Naive thymus-derived CD4-positive, alpha-beta T cell (primary cell): ENCODE results near the gene UPK3BL2. TPM values are rescaled to one million over a fixed set of nuclear protein-coding genes. Genes with fewer than 3 reads are reported as not detected.
"Not testable (repeated sequence)": the region's sequence is repeated elsewhere in the genome, so short reads cannot be mapped to it uniquely, and the experiment has no call there.

Experiments
- ATAC-seq: fragments of 150-1000 bp; cut with Tn5 transposase; 2 replicates; pipeline ENCODE4 v1.10.0; 2021; ENCODE audit warnings: mild to moderate bottlenecking, moderate library complexity
- CTCF ChIA-PET: fragments of 350-600 bp; sonication (Branson Sonifier 250); formaldehyde crosslinking; loops from one replicate; lab custom pipeline; 2021; ENCODE audit warnings: antibody characterized with exemption; lab: Charles Lee
- POLR2A ChIA-PET: fragments of 350-600 bp; sonication (Branson Sonifier 250); formaldehyde crosslinking; loops from one replicate; lab custom pipeline; 2021; ENCODE audit warnings: antibody characterized with exemption, inconsistent platforms; lab: Charles Lee
- DNase-seq, 9 donors: peaks; one replicate each; pipeline versions ENCODE4 v3.0.0 to v3.0.0-alpha.2; 2020 to 2022; ENCODE audit warnings: mixed read lengths in 1 of 9
- H3K27ac ChIP-seq: one replicate; pipeline ENCODE4 v1.7.0; 2013; ENCODE audit warnings: mild to moderate bottlenecking, low read depth, low read length, moderate library complexity
- H3K27me3 ChIP-seq, 2 donors: one replicate each; pipeline ENCODE4 v1.7.0; 2013; ENCODE audit warnings: low read length in 2 of 2, mild to moderate bottlenecking in 2 of 2, moderate library complexity in 2 of 2; ENCODE audit not compliant: control insufficient read depth in 2 of 2, insufficient read depth in 2 of 2
- H3K36me3 ChIP-seq, 3 experiments: 1 replicate in 2 of 3; 2 replicates in 1 of 3; pipeline ENCODE4 v1.7.0; 2013; ENCODE audit warnings: low read length in 3 of 3, mild to moderate bottlenecking in 3 of 3, moderate library complexity in 1 of 3; ENCODE audit not compliant: insufficient read depth in 3 of 3, control insufficient read depth in 2 of 3
- H3K4me1 ChIP-seq, 2 donors: one replicate each; pipeline ENCODE4 v1.7.0; 2013; ENCODE audit warnings: low read length in 2 of 2, mild to moderate bottlenecking in 2 of 2, moderate library complexity in 1 of 2; ENCODE audit not compliant: control insufficient read depth in 2 of 2, insufficient read depth in 2 of 2
- H3K4me3 ChIP-seq: 2 replicates; pipeline ENCODE4 v1.7.0; 2013; ENCODE audit warnings: mild to moderate bottlenecking, low read length
- H3K9me3 ChIP-seq, 3 experiments: 1 replicate in 2 of 3; 2 replicates in 1 of 3; pipeline ENCODE4 v1.7.0; 2013; ENCODE audit warnings: low read length in 3 of 3; ENCODE audit not compliant: control insufficient read depth in 2 of 3
- H3K27ac Mint-ChIP-seq, 9 donors: one replicate each; pipeline ENCODE4 v1.8.0; 2020 to 2022; ENCODE audit warnings: mixed read lengths in 9 of 9, mild to moderate bottlenecking in 8 of 9, moderate library complexity in 5 of 9, inconsistent platforms in 2 of 9
- H3K27me3 Mint-ChIP-seq, 5 donors: one replicate each; pipeline ENCODE4 v1.8.0; 2021 to 2022; ENCODE audit warnings: mixed read lengths in 5 of 5, mild to moderate bottlenecking in 1 of 5
- H3K36me3 Mint-ChIP-seq, 5 donors: one replicate each; pipeline ENCODE4 v1.8.0; 2020 to 2022; ENCODE audit warnings: mixed read lengths in 5 of 5, mild to moderate bottlenecking in 3 of 5, inconsistent platforms in 1 of 5
- H3K4me1 Mint-ChIP-seq, 7 donors: one replicate each; pipeline ENCODE4 v1.8.0; 2020 to 2022; ENCODE audit warnings: mixed read lengths in 7 of 7, mild to moderate bottlenecking in 3 of 7, inconsistent platforms in 1 of 7
- H3K4me3 Mint-ChIP-seq, 10 donors: one replicate each; pipeline ENCODE4 v1.8.0; 2020 to 2022; ENCODE audit warnings: mild to moderate bottlenecking in 10 of 10, mixed read lengths in 10 of 10, moderate library complexity in 6 of 10, inconsistent platforms in 2 of 10
- H3K9me3 Mint-ChIP-seq, 11 donors: one replicate each; pipeline ENCODE4 v1.8.0; 2020 to 2022; ENCODE audit warnings: mixed read lengths in 11 of 11, mild to moderate bottlenecking in 4 of 11, inconsistent platforms in 1 of 11, moderate library complexity in 1 of 11
- intact Hi-C, 2 donors: fragments of 100-400 bp; cut with micrococcal nuclease; formaldehyde crosslinking; loops; one replicate each; pipeline ENCODE4 v1.15.1; 2023
- polyA plus RNA-seq, 2 donors: library from polyadenylated mRNA; unstranded; fragments of 300-500 nt; fragmentation: Illumina TruSeq; gene quantifications; one replicate each; pipeline ENCODE4 v1.2.3, GENCODE V29; 2021
- total RNA-seq, 6 experiments: library from RNA in 5 of 6; stranded (reverse) in 5 of 6; gene quantifications; 1 replicate in 5 of 6; 2 replicates in 1 of 6; pipeline ENCODE4 v1.2.3 and lab custom pipeline; 2021 to 2026

UPK3BL2 gene
- total and polyA plus RNA-seq, 7 experiments from 2014 or later, result 3.4 to 85.3 (median 61.3) TPM

DNA sequence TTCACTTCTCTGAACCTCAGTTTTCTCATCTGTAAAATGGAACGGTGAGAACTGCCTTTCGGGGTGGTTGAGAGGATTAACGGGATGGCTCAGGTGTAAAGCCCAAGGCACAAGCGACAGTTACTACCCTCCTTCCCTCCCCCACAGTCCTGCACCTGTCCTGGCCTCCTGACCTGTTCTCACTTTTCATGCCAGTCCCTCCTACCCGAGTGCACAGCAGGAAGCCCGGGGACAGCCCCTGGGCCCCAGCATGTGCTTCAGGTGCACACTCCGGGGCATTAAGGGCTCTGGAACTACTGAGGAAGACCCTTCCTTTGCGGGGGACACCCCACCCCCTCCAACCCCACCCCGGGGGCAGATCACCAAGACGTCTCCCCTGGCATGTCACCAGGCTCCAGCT lies 26.5 kb downstream of the UPK3BL2 start:
- ATAC-seq, H3K36me3 ChIP-seq, DNase-seq, H3K4me3 ChIP-seq, H3K27me3 Mint-ChIP-seq, H3K27ac Mint-ChIP-seq, H3K4me1 ChIP-seq, H3K4me3 Mint-ChIP-seq, POLR2A ChIA-PET, H3K27me3 ChIP-seq, CTCF ChIA-PET, intact Hi-C loops, H3K27ac ChIP-seq, H3K4me1 Mint-ChIP-seq, H3K36me3 Mint-ChIP-seq, H3K9me3 Mint-ChIP-seq, H3K9me3 ChIP-seq: not testable (repeated sequence)

DNA sequence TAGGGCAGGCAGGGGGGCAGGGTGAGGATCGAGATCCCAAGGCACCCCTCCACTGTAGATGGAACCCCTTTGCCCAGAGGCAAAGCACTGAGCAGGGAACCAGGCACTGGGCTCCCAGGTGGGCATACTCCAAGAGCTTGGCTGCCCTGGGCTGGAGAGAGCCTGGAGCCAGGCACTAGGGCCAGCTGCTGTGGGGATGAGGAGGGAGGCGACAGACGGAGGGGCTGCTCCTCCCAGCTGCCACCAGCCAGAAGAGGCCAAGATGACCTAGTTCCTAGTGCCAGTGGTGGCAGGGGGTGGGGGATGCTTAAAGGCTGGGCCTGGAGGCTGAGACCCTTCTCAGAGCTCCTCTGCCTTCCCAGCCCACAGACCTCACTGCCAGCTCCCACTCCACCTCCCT lies 27.6 kb downstream of the UPK3BL2 start:
- H3K9me3 ChIP-seq, ATAC-seq, H3K9me3 Mint-ChIP-seq, H3K4me3 ChIP-seq, H3K27me3 ChIP-seq, H3K4me3 Mint-ChIP-seq, H3K27ac ChIP-seq, CTCF ChIA-PET, DNase-seq, POLR2A ChIA-PET, H3K36me3 Mint-ChIP-seq, H3K4me1 ChIP-seq, H3K36me3 ChIP-seq, intact Hi-C loops, H3K27ac Mint-ChIP-seq, H3K27me3 Mint-ChIP-seq, H3K4me1 Mint-ChIP-seq: not testable (repeated sequence)

DNA sequence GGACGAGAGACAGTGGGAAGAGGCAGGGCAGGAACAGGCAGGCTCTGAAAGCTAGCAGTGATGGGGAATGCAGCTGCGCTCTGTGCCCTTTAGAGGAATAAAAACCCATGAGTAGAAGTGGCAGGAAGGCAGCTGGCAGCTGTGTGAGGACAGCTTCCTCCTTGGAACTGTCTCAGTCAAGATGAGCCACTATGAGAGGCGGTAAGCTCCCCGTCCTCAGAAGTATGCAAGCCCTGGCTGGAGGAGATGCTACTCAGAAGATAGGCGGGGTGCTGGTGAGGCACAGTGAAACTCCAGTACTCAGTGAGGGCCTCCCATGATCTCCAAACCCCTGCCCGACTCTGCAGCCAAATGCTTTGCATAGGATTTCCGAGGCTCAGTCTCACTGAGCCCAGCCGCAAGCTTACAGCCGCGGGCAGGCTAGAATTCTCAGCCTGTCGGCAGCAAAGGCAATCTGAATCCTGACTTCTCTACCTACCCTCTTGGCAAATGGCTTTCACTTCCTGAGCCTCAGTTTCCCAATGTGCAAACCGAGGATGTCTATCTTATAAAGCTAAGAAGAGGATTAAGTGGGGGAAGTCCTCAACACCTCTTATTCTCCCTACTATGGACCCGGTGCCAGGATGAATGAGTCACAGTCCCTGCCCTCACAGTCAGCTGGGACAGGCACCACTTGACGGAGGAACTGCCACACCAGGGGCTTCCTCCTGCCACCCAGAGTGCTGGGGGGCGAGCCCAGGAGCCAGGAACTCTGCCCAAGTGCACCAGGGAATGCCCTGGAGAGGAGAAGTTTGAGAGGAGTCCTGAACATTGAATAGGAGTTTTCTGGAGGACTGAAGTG lies 28.4 kb downstream of the UPK3BL2 start:
- H3K4me3 ChIP-seq, H3K27me3 Mint-ChIP-seq, H3K4me1 ChIP-seq, intact Hi-C loops, H3K27ac Mint-ChIP-seq, H3K4me3 Mint-ChIP-seq, H3K4me1 Mint-ChIP-seq, H3K36me3 ChIP-seq, H3K9me3 Mint-ChIP-seq, H3K9me3 ChIP-seq, POLR2A ChIA-PET, ATAC-seq, CTCF ChIA-PET, DNase-seq, H3K36me3 Mint-ChIP-seq, H3K27ac ChIP-seq, H3K27me3 ChIP-seq: not testable (repeated sequence)

DNA sequence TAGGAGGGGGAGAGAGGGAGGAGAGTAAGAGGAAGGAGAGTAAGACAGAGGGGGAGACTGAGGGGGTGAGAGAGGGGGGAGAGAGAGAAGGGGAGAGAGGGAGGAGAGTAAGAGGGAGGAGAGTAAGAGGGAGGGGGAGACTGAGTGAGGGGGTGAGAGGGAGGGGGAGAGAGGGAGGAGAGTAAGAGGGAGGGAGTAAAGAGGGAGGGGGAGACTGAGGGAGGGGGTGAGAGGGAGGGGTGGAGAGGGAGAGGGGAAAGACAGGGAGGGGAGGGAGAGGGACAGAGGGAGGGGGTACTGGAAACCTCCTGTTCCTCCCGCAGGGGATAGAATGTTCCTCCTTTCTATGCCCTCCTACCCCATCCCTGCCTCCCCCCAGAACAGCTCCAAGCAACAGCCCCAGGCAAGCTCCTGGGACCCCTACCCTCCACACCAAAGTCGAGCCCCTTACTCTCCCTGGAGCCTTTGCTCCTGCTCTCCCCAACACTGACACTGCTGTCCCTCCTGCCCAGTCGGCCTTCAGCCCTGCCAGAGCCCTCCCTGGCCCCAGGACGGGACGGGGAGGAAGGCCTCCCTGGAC lies 30.8 kb downstream of the UPK3BL2 start:
- H3K4me1 ChIP-seq, H3K27ac Mint-ChIP-seq, POLR2A ChIA-PET, H3K36me3 Mint-ChIP-seq, H3K4me3 ChIP-seq, CTCF ChIA-PET, H3K36me3 ChIP-seq, H3K27me3 Mint-ChIP-seq, H3K9me3 Mint-ChIP-seq, H3K27ac ChIP-seq, H3K9me3 ChIP-seq, intact Hi-C loops, H3K27me3 ChIP-seq, H3K4me1 Mint-ChIP-seq: not testable (repeated sequence)
- peak in 2 of 9 donors; percentile 30 to 39 for DNase-seq
- H3K4me3 Mint-ChIP-seq, result peak overlapping the region in 4 of 10 donors; percentile 33 to 64 (median 58)
- peak; percentile 10 for ATAC-seq

DNA sequence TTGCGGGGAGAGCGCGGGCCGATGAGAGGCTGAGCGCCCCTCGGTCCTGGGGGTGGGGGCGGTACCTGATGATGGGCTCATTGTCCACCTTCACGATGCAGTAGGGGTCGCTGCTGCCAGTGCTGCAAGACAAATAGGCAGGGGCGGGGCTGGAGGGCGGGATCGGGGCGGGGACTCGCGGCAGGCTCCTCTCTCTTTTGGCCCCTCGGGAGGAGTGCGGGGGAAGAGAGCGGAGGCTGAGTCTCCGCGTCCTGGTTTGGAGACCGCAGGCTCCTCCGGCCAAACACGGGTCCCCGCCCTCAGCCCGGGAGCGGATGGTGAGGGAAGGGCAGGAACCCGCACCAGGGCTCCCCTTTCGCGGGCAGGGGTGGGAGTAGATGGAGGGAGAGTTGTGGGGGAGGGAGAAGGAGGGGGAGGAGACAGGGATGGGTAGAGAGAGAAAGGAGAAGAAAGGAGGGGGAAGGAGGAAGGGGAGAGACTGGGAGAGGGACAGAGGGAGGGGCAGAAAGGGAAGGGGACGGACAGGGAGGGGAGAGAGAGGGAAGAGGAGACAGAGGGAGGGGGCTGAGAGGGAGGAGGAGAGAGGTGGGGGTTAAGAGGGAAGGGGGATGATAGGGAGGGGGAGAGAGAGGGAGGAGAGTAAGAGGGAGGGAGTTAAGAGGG lies 31.5 kb downstream of the UPK3BL2 start:
- H3K27ac Mint-ChIP-seq, H3K36me3 ChIP-seq, POLR2A ChIA-PET, DNase-seq, H3K27me3 ChIP-seq, H3K4me1 Mint-ChIP-seq, H3K4me3 ChIP-seq, H3K9me3 ChIP-seq, intact Hi-C loops, CTCF ChIA-PET, H3K4me1 ChIP-seq, H3K9me3 Mint-ChIP-seq, H3K27ac ChIP-seq, H3K36me3 Mint-ChIP-seq, H3K27me3 Mint-ChIP-seq: not testable (repeated sequence)
- peak; percentile 83 for ATAC-seq
- H3K4me3 Mint-ChIP-seq, result peak overlapping the region in 1 of 10 donors; percentile 55

DNA sequence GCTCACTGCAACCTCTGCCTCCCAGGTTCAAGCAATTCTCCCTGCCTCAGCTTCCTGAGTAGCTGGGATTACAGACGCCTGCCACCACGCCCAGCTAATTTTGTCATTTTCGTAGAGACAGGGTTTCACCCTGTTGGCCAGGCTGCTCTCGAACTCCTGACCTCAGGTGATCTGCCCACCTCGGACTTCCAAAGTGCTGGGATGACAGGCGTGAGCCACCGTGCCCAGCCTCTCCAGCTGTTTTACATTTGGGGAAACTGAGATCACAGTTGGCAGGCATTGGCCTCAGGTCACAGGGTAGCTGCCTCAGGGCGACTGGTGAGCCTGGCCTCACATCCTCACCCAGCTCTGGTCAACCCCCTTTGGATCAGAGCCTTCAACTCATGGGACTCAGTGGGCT lies 32.9 kb downstream of the UPK3BL2 start:
- H3K27me3 ChIP-seq, CTCF ChIA-PET, H3K4me3 ChIP-seq, H3K27ac ChIP-seq, H3K27me3 Mint-ChIP-seq, H3K4me1 Mint-ChIP-seq, H3K27ac Mint-ChIP-seq, intact Hi-C loops, H3K36me3 ChIP-seq, ATAC-seq, H3K36me3 Mint-ChIP-seq, H3K4me3 Mint-ChIP-seq, H3K9me3 Mint-ChIP-seq, POLR2A ChIA-PET, H3K4me1 ChIP-seq, H3K9me3 ChIP-seq: not testable (repeated sequence)
- DNase-seq, result peak in 1 of 9 donors; percentile 21
